ENCODE data around the gene MRPL43.

MRPL43 gene

GRCh38 chr10:101031128-101031795, 44.0 kb upstream of the MRPL43 start, which contains the start of the genes PDZD7 and SFXN3:
PDZD7 (minus strand) TSS chr10:101031129; CDS start chr10:101030219, 910 bp downstream.
SFXN3 (plus strand) TSS chr10:101031234; CDS start chr10:101034695, 3,461 bp downstream.
- no peaks in the 10 kb centered on the region for H3K9me3 ChIP-seq (ENCODE audit: control insufficient read depth in 5 of 5, low read length in 5 of 5)
- no peaks in the 10 kb centered on the region for H3K27me3 ChIP-seq (ENCODE audit: control insufficient read depth in 5 of 5, insufficient read depth in 4 of 5, low read length in 5 of 5)
- peaks cover 0 to 19% (median 17%) of the 10 kb centered on the region in 5 donors for H3K36me3 ChIP-seq (ENCODE audit: control insufficient read depth in 5 of 5, insufficient read depth in 5 of 5, low read length in 5 of 5)
- H3K4me1 ChIP-seq (ENCODE audit: control insufficient read depth in 5 of 5, insufficient read depth in 5 of 5, low read length in 5 of 5), result peaks cover 2 to 52% (median 26%) of the 10 kb centered on the region in 5 donors
- H3K9ac ChIP-seq (ENCODE audit: low read length in 5 of 5), result peak within 1 kb of the TSS; percentile 63 to 92 (median 88)
- peak within 1 kb of the TSS; percentile 90 for H3K27ac ChIP-seq (ENCODE audit: low read depth, low read length)
- peak within 1 kb of the TSS; percentile 90 to 96 (median 93) for H3K4me3 ChIP-seq (ENCODE audit: low read depth in 1 of 5, low read length in 5 of 5)

DNA sequence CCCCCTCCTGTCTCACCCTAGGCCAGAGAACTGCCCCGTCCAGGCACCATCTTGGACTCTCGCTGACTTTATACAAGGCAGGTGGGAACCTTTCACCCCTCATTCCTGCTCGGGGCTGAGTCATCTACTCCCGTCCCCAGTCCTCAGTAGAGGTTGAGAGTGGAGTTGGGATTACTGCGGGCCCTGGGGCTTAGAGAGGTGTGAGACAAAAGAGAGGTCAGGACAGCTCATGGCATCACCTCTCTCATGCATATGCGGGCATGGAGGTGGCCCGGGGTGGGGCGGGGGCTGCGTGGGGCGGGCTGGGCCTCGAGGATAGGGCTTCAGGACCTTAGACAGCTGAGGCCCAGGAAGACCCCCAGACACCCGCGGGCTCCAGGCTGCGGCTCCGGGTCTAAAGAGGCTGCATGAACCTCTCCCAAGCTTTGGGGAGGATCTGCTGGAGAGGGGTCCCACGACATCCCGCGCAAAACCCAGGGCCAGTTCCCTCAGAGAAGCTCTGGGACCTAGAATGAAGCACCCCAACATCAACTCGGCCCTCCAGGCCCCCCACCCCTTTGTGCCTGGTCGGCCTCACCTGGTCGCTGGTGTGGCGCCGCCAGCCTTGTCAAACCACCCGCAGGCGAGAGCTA, 43.3 kb upstream of the MRPL43 start:
- peaks cover 0 to 12% (median 11%) of the 10 kb centered on the region in 5 donors for H3K36me3 ChIP-seq (ENCODE audit: control insufficient read depth in 5 of 5, insufficient read depth in 5 of 5, low read length in 5 of 5)
- H3K27ac ChIP-seq (ENCODE audit: low read depth, low read length), result no peak overlapping the region
- H3K4me3 ChIP-seq (ENCODE audit: low read depth in 1 of 5, low read length in 5 of 5), result peak overlapping the region in 4 of 5 donors; percentile 90 to 95 (median 92)
- H3K9me3 ChIP-seq (ENCODE audit: control insufficient read depth in 5 of 5, low read length in 5 of 5), result no peaks in the 10 kb centered on the region
- H3K9ac ChIP-seq (ENCODE audit: low read length in 5 of 5), result peak overlapping the region in 3 of 5 donors; percentile 85 to 92 (median 91)
- no peaks in the 10 kb centered on the region for H3K27me3 ChIP-seq (ENCODE audit: control insufficient read depth in 5 of 5, insufficient read depth in 4 of 5, low read length in 5 of 5)
- H3K4me1 ChIP-seq (ENCODE audit: control insufficient read depth in 5 of 5, insufficient read depth in 5 of 5, low read length in 5 of 5), result peaks cover 2 to 52% (median 26%) of the 10 kb centered on the region in 5 donors

GRCh38 chr10:101029520-101030295, 42.4 kb upstream of the MRPL43 start:
- H3K27ac ChIP-seq (ENCODE audit: low read depth, low read length), result no peak overlapping the region
- peaks cover 2 to 52% (median 26%) of the 10 kb centered on the region in 5 donors for H3K4me1 ChIP-seq (ENCODE audit: control insufficient read depth in 5 of 5, insufficient read depth in 5 of 5, low read length in 5 of 5)
- H3K4me3 ChIP-seq (ENCODE audit: low read depth in 1 of 5, low read length in 5 of 5), result no peak overlapping the region
- H3K27me3 ChIP-seq (ENCODE audit: control insufficient read depth in 5 of 5, insufficient read depth in 4 of 5, low read length in 5 of 5), result no peaks in the 10 kb centered on the region
- H3K36me3 ChIP-seq (ENCODE audit: control insufficient read depth in 5 of 5, insufficient read depth in 5 of 5, low read length in 5 of 5), result peaks cover 0 to 3% (median 2%) of the 10 kb centered on the region in 5 donors
- H3K9ac ChIP-seq (ENCODE audit: low read length in 5 of 5), result no peak overlapping the region
- H3K9me3 ChIP-seq (ENCODE audit: control insufficient read depth in 5 of 5, low read length in 5 of 5), result no peaks in the 10 kb centered on the region

DNA sequence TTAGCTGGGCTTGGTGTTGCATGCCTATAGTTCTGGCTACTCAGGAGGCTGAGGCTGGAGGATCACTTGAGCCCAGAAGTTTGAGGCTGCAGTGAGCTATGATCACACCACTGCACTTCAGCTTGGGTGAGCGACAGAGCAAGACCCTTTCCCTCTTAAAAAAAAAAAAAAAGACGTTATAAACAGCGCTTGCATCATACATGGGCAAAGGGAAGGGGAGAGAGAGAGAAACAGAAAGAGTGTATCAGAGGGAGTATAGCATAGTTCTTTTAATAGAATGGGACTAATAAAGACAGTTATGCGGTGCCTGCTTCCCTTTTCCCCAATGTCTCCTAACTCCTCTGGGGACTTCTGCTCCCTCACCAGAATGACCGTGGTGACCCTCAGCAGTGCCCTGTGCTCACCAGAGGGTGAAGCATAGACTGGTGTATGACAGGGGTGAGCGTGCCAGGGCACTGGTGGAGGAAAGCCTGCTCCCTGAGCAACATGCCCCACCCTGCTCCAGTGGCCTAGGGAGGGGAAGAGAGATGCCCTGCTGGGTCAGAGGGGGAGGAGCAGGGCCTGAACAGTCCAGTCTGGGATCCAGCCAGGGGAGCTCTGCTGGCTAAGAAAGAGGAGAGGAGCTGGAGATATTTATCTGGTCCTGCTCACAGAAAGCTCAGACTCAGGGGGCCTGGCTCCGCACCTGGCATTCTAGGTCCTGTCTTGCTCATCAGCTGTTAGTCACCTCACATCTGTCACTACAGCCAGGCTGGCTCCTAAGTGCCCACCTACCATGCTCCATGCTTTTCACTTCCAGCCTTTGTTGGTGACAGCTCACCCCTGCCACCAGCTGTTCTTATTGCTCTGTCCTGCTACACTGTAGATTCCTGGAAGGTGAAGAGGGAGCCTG, 41.4 kb upstream of the MRPL43 start:
- Histone ChIP-seq H3K9me3 (ENCODE audit: control insufficient read depth in 5 of 5, low read length in 5 of 5) (no peaks in the 10 kb centered on the region), H3K4me1 (ENCODE audit: control insufficient read depth in 5 of 5, insufficient read depth in 5 of 5, low read length in 5 of 5) (peaks cover 2 to 51% (median 26%) of the 10 kb centered on the region in 5 donors), H3K27me3 (ENCODE audit: control insufficient read depth in 5 of 5, insufficient read depth in 4 of 5, low read length in 5 of 5) (no peaks in the 10 kb centered on the region), H3K36me3 (ENCODE audit: control insufficient read depth in 5 of 5, insufficient read depth in 5 of 5, low read length in 5 of 5) (no peaks in the 10 kb centered on the region), H3K9ac (ENCODE audit: low read length in 5 of 5) (no peak overlapping the region), H3K27ac (ENCODE audit: low read depth, low read length) (no peak overlapping the region), H3K4me3 (ENCODE audit: low read depth in 1 of 5, low read length in 5 of 5) (no peak overlapping the region)

DNA sequence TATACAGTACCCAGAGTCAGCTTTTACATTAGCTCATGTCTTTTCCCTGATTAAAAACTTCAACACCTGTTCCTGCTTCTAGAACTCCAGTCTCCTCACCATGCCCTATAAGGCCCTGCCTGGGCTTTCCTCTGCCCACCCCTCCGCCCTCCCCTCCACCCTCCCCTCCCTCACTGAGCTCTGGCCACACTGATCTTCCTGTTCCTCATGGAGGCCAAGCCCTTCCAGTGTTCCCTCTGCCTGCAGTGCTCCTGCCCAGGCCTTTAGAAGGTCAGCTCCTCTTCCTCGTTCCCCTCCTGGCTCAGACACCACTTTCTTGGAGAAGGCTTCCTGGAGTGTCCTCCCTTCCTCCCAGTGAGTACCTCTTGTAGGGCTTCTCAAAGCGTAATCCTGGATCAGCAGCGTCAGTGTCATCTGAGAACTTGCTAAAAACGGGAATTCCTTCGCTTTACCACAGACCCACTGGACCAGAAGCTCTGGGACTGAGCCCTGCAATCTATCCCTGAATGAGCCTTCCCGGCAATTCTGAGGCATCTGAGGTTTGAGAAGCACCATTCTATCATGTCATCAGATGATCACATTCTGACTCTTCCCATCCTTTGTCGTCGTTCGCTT, 39.9 kb upstream of the MRPL43 start:
- Histone ChIP-seq H3K9me3 (ENCODE audit: control insufficient read depth in 5 of 5, low read length in 5 of 5) (no peaks in the 10 kb centered on the region), H3K27me3 (ENCODE audit: control insufficient read depth in 5 of 5, insufficient read depth in 4 of 5, low read length in 5 of 5) (no peaks in the 10 kb centered on the region), H3K4me3 (ENCODE audit: low read depth in 1 of 5, low read length in 5 of 5) (no peak overlapping the region), H3K9ac (ENCODE audit: low read length in 5 of 5) (no peak overlapping the region), H3K27ac (ENCODE audit: low read depth, low read length) (no peak overlapping the region), H3K36me3 (ENCODE audit: control insufficient read depth in 5 of 5, insufficient read depth in 5 of 5, low read length in 5 of 5) (no peaks in the 10 kb centered on the region), H3K4me1 (ENCODE audit: control insufficient read depth in 5 of 5, insufficient read depth in 5 of 5, low read length in 5 of 5) (peaks cover 0 to 37% (median 15%) of the 10 kb centered on the region in 5 donors)

GRCh38 chr10:101022967-101023705, 35.8 kb upstream of the MRPL43 start:
- no peaks in the 10 kb centered on the region for H3K36me3 ChIP-seq (ENCODE audit: control insufficient read depth in 5 of 5, insufficient read depth in 5 of 5, low read length in 5 of 5)
- peaks cover 0 to 15% (median 10%) of the 10 kb centered on the region in 5 donors for H3K4me1 ChIP-seq (ENCODE audit: control insufficient read depth in 5 of 5, insufficient read depth in 5 of 5, low read length in 5 of 5)
- H3K27me3 ChIP-seq (ENCODE audit: control insufficient read depth in 5 of 5, insufficient read depth in 4 of 5, low read length in 5 of 5), result peaks cover 0 to 2% (median 0%) of the 10 kb centered on the region in 5 donors
- H3K9ac ChIP-seq (ENCODE audit: low read length in 5 of 5), result no peak overlapping the region
- H3K27ac ChIP-seq (ENCODE audit: low read depth, low read length), result no peak overlapping the region
- H3K9me3 ChIP-seq (ENCODE audit: control insufficient read depth in 5 of 5, low read length in 5 of 5), result no peaks in the 10 kb centered on the region
- H3K4me3 ChIP-seq (ENCODE audit: low read depth in 1 of 5, low read length in 5 of 5), result no peak overlapping the region

- H3K36me3 ChIP-seq (ENCODE audit: control insufficient read depth in 5 of 5, insufficient read depth in 5 of 5, low read length in 5 of 5), result no peaks in the 10 kb centered on the region
- H3K4me1 ChIP-seq (ENCODE audit: control insufficient read depth in 5 of 5, insufficient read depth in 5 of 5, low read length in 5 of 5), result peaks cover 0 to 17% (median 11%) of the 10 kb centered on the region in 5 donors
- H3K27ac ChIP-seq (ENCODE audit: low read depth, low read length), result no peak overlapping the region
- H3K4me3 ChIP-seq (ENCODE audit: low read depth in 1 of 5, low read length in 5 of 5), result no peak overlapping the region
- H3K9me3 ChIP-seq (ENCODE audit: control insufficient read depth in 5 of 5, low read length in 5 of 5), result no peaks in the 10 kb centered on the region
- no peak overlapping the region for H3K9ac ChIP-seq (ENCODE audit: low read length in 5 of 5)
- H3K27me3 ChIP-seq (ENCODE audit: control insufficient read depth in 5 of 5, insufficient read depth in 4 of 5, low read length in 5 of 5), result peaks cover 0 to 5% (median 3%) of the 10 kb centered on the region in 5 donors
These were observed 34.5 kb upstream of the MRPL43 start for GRCh38 chr10:101021692-101022251.

- Histone ChIP-seq H3K4me3 (ENCODE audit: low read depth in 1 of 5, low read length in 5 of 5) (no peak overlapping the region), H3K27me3 (ENCODE audit: control insufficient read depth in 5 of 5, insufficient read depth in 4 of 5, low read length in 5 of 5) (peaks cover 0 to 8% (median 3%) of the 10 kb centered on the region in 5 donors), H3K9me3 (ENCODE audit: control insufficient read depth in 5 of 5, low read length in 5 of 5) (no peaks in the 10 kb centered on the region), H3K36me3 (ENCODE audit: control insufficient read depth in 5 of 5, insufficient read depth in 5 of 5, low read length in 5 of 5) (no peaks in the 10 kb centered on the region), H3K9ac (ENCODE audit: low read length in 5 of 5) (no peak overlapping the region), H3K27ac (ENCODE audit: low read depth, low read length) (no peak overlapping the region), H3K4me1 (ENCODE audit: control insufficient read depth in 5 of 5, insufficient read depth in 5 of 5, low read length in 5 of 5) (peaks cover 0 to 16% (median 11%) of the 10 kb centered on the region in 5 donors)
These were observed 33.9 kb upstream of the MRPL43 start for GRCh38 chr10:101021239-101021638.
